Muscle of arm (tissue), 12 donors: Measurements from ENCODE around the gene NCOA3. TPM values are rescaled to one million over a fixed set of nuclear protein-coding genes. Genes with fewer than 3 reads are reported as not detected.

Experiments used
- DNase-seq: peaks from one replicate; pipeline ENCODE4 v3.0.0-alpha.2; 2013
- polyA plus RNA-seq, 12 donors: library from polyadenylated mRNA; unstranded; fragments of 120-200 nt; gene quantifications; one replicate each; pipeline ENCODE4 v1.2.1, GENCODE V29; 2013; ENCODE audit not compliant: insufficient read length in 12 of 12

Gene NCOA3
- polyA plus RNA-seq, 12 donors, result 12.4 to 26.2 (median 15.2) TPM; not detected in 1

- DNase-seq, result no peak
Measured at GRCh38 chr20:47705497-47705856, 203.8 kb downstream of the NCOA3 start.

DNA sequence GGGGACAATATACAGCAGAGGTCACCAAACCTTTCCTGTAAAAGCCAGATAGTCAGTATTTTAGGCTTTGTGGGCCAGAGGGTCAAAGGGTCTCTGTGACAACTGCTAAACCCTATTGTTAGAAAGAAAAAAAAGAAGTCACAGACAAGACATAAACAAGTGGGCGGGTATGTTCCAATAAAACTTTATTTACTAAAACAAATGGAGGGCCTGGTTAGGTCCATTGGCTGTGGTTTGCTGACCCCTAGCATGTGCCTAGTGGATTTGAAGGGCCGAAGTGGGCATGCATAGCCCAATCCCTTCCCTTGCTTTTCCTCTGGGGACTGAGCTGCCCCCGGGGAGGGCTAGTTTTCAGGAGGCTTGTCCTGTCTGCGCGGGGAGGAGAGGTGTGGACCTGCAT lies 204.7 kb downstream of the NCOA3 start:
- DNase-seq, result no peak

Other genes starting within 250 kb of the NCOA3 start
- gene ZMYND8, start 145.2 kb upstream of the NCOA3 start, polyA plus RNA-seq, result 10 to 100 TPM; 14.7 to 83.9 (median 17.1) TPM